NCI-H82 treated with DMSO at 0.1 percent for 48 hours (cell line): Measurements from ENCODE around the gene ICAM1.
A peak's percentile ranks its signal among the peaks of the same experiment; 100 is the strongest.

Experiments used
- DNase-seq: peaks from one replicate; lab custom pipeline; 2025; ENCODE audit not compliant: unreplicated experiment; lab: John Stamatoyannopoulos, UW

Gene ICAM1

GRCh38 chr19:10292789-10293636 lies 22.1 kb downstream of the ICAM1 start:
- no peak for DNase-seq

GRCh38 chr19:10293637-10294367 lies 22.9 kb downstream of the ICAM1 start:
- no peak for DNase-seq

- DNase-seq: no peak
Measured at GRCh38 chr19:10294368-10294697, 23.4 kb downstream of the ICAM1 start.

- no peak for DNase-seq
Measured at GRCh38 chr19:10295305-10295846, 24.5 kb downstream of the ICAM1 start.

- no peak for DNase-seq
Measured at GRCh38 chr19:10295847-10296591, 25.1 kb downstream of the ICAM1 start.

GRCh38 chr19:10299545-10300458 lies 28.9 kb downstream of the ICAM1 start:
- DNase-seq: peak; percentile 30

GRCh38 chr19:10305139-10305806 lies 34.4 kb downstream of the ICAM1 start:
- DNase-seq: peak; percentile 36

GRCh38 chr19:10306327-10306726 lies 35.4 kb downstream of the ICAM1 start:
- DNase-seq: no peak

GRCh38 chr19:10309423-10309822 lies 38.5 kb downstream of the ICAM1 start, which contains the start of gene ZGLP1:
ZGLP1 (minus strand) TSS chr19:10309815.
- DNase-seq: no peak

GRCh38 chr19:10315335-10316214 lies 44.7 kb downstream of the ICAM1 start, which contains the start of gene FDX2:
FDX2 (minus strand) TSS chr19:10316015; CDS start chr19:10315996, 19 bp downstream.
- peak; percentile 33 for DNase-seq

- no peak for DNase-seq
Measured at GRCh38 chr19:10316229-10317044, 45.5 kb downstream of the ICAM1 start.

GRCh38 chr19:10317045-10317856 lies 46.3 kb downstream of the ICAM1 start:
- no peak for DNase-seq

GRCh38 chr19:10317857-10318462 lies 47.0 kb downstream of the ICAM1 start:
- DNase-seq: no peak

GRCh38 chr19:10318807-10319682 lies 48.1 kb downstream of the ICAM1 start:
- DNase-seq: no peak

GRCh38 chr19:10320602-10321416 lies 49.9 kb downstream of the ICAM1 start:
- DNase-seq: no peak
